HG02763 (cell line): ENCODE results near the gene JUN.
A peak's percentile ranks its signal among the peaks of the same experiment; 100 is the strongest.

Source experiments
- ATAC-seq: cut with Tn5 transposase; IDR thresholded peaks from one replicate; pipeline ENCODE4 v1.9.1; 2021; ENCODE audit warnings: mild to moderate bottlenecking, moderate library complexity; ENCODE audit not compliant: unreplicated experiment

Gene JUN

GRCh38 chr1:58764294-58764978 lies 19.4 kb downstream of the JUN start:
- no peak for ATAC-seq

- no peak for ATAC-seq
Observed at GRCh38 chr1:58763214-58763613, 20.6 kb downstream of the JUN start.

GRCh38 chr1:58762806-58763205 lies 21.0 kb downstream of the JUN start:
- ATAC-seq, result no peak

- peak; percentile 44 for ATAC-seq
Observed at GRCh38 chr1:58755468-58755872, 28.4 kb downstream of the JUN start.

GRCh38 chr1:58754683-58755467 lies 29.0 kb downstream of the JUN start:
- ATAC-seq, result no peak

- no peak for ATAC-seq
Observed at GRCh38 chr1:58754073-58754613, 29.7 kb downstream of the JUN start.

- ATAC-seq, result no peak
Observed at GRCh38 chr1:58753431-58753866, 30.4 kb downstream of the JUN start.

GRCh38 chr1:58749646-58750045 lies 34.2 kb downstream of the JUN start:
- ATAC-seq, result no peak

- no peak for ATAC-seq
Observed at GRCh38 chr1:58748666-58749065, 35.2 kb downstream of the JUN start.

- no peak for ATAC-seq
Observed at GRCh38 chr1:58746757-58747156, 37.1 kb downstream of the JUN start.

GRCh38 chr1:58746182-58746581 lies 37.7 kb downstream of the JUN start:
- no peak for ATAC-seq

GRCh38 chr1:58745666-58746065 lies 38.2 kb downstream of the JUN start:
- no peak for ATAC-seq

GRCh38 chr1:58745117-58745516 lies 38.7 kb downstream of the JUN start:
- no peak for ATAC-seq

- ATAC-seq, result no peak
Observed at GRCh38 chr1:58741678-58742553, 41.9 kb downstream of the JUN start.

- ATAC-seq, result no peak
Observed at GRCh38 chr1:58739856-58740466, 43.9 kb downstream of the JUN start.

- no peak for ATAC-seq
Observed at GRCh38 chr1:58738876-58739275, 45.0 kb downstream of the JUN start.

- no peak for ATAC-seq
Observed at GRCh38 chr1:58735586-58735985, 48.3 kb downstream of the JUN start.

GRCh38 chr1:58734630-58735029 lies 49.2 kb downstream of the JUN start:
- ATAC-seq, result no peak

- ATAC-seq, result no peak
Observed at GRCh38 chr1:58732087-58732775, 51.6 kb downstream of the JUN start.
